MCF 10A (cell line): ENCODE results near the gene GRB2. TPM values are rescaled to one million over a fixed set of nuclear protein-coding genes. Genes with fewer than 3 reads are reported as not detected.

Experiments used
- BruUV-seq: library from RNA; stranded (reverse); fragments of 400-500 nt; replicated peaks from 2 replicates; lab custom pipeline; 2021; lab: Mats Ljungman, UMichigan
- CTCF ChIA-PET: fragments of 300-600 bp; sonication (Branson Sonifier 250); formaldehyde crosslinking; extraction: SDS; loops from one replicate; lab custom pipeline; 2021; ENCODE audit warnings: antibody characterized with exemption, inconsistent platforms; lab: Yijun Ruan, JAX
- POLR2A ChIA-PET: fragments of 300-600, 350-650 bp; sonication (Branson Sonifier 250); formaldehyde crosslinking; extraction: SDS; loops from one replicate; lab custom pipeline; 2020; ENCODE audit warnings: antibody characterized with exemption, inconsistent platforms; lab: Yijun Ruan, JAX
- DNase-seq: peaks from one replicate; pipeline ENCODE4 v3.0.0-alpha.2; 2018; ENCODE audit not compliant: unreplicated experiment
- H3K27ac Mint-ChIP-seq: one replicate; pipeline ENCODE4 v1.8.0; 2022; ENCODE audit warnings: mild to moderate bottlenecking, low read depth, mixed read lengths; ENCODE audit not compliant: unreplicated experiment
- H3K27me3 Mint-ChIP-seq: one replicate; pipeline ENCODE4 v1.8.0; 2022; ENCODE audit warnings: mixed read lengths; ENCODE audit not compliant: insufficient read depth, unreplicated experiment
- H3K36me3 Mint-ChIP-seq: one replicate; pipeline ENCODE4 v1.8.0; 2022; ENCODE audit warnings: mild to moderate bottlenecking, moderate library complexity, mixed read lengths; ENCODE audit not compliant: insufficient read depth, unreplicated experiment
- H3K4me1 Mint-ChIP-seq: one replicate; pipeline ENCODE4 v1.8.0; 2022; ENCODE audit warnings: mixed read lengths; ENCODE audit not compliant: insufficient read depth, unreplicated experiment
- H3K4me3 Mint-ChIP-seq: one replicate; pipeline ENCODE4 v1.8.0; 2022; ENCODE audit warnings: mild to moderate bottlenecking, moderate library complexity, mixed read lengths; ENCODE audit not compliant: unreplicated experiment
- H3K9me3 Mint-ChIP-seq: one replicate; pipeline ENCODE4 v1.8.0; 2022; ENCODE audit warnings: mixed read lengths; ENCODE audit not compliant: unreplicated experiment
- intact Hi-C: fragments of 100-400 bp; cut with micrococcal nuclease; formaldehyde crosslinking; loops from 2 replicates; pipeline ENCODE4 v1.14.1; 2022
- total RNA-seq: library from RNA; stranded (reverse); gene quantifications from 2 replicates; pipeline ENCODE4 v1.2.3, GENCODE V29; 2022
- TF ChIP-seq, protein P1 (sequence below): fragments of 200-600 bp; IDR thresholded peaks from one replicate; pipeline ENCODE4 v1.8.0; 2022; ENCODE audit warnings: antibody characterized with exemption, mild to moderate bottlenecking; ENCODE audit not compliant: unreplicated experiment

Gene GRB2
- total RNA-seq, 1 experiment from 2014 or later: 67.1 TPM

DNA sequence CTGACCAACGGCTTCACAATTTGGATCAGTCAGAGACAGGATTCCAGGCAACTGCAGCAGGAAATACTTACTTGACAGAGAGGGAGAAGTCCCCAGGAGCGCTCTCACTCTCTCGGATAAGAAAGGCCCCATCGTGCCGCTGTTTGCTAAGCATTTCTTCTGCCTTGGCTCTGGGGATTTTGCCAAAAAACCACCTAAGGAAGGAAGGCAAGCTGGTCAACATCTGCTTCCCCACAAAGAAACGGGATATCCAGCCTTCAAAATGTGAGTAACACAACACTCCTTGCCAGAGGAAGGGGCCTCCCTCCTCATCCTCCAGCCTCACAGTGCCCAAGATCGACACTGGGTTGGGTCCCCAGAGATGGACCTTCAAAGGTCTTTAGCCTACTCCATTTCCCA, 79.7 kb downstream of the GRB2 start:
- H3K27ac Mint-ChIP-seq: no peak overlapping the region
- no peaks in the 10 kb centered on the region for H3K9me3 Mint-ChIP-seq
- H3K36me3 Mint-ChIP-seq: peaks cover 46% of the 10 kb centered on the region
- BruUV-seq: no TSS peak
- CTCF ChIA-PET: interaction anchor here (0.6 to 0.9 kb wide), 3 partner anchors 78 to 327 kb away, joined by 3 to 4 read pairs (median 3); no protein-coding TSS in a partner anchor
- intact Hi-C loops: no loop called here
- POLR2A ChIA-PET: interaction anchor here (1.3 to 3.0 kb wide), 3 partner anchors 67 to 80 kb away, joined by 4 to 11 read pairs (median 7); partner anchors contain the start of gene GRB2
- TF ChIP-seq, protein P1, sequence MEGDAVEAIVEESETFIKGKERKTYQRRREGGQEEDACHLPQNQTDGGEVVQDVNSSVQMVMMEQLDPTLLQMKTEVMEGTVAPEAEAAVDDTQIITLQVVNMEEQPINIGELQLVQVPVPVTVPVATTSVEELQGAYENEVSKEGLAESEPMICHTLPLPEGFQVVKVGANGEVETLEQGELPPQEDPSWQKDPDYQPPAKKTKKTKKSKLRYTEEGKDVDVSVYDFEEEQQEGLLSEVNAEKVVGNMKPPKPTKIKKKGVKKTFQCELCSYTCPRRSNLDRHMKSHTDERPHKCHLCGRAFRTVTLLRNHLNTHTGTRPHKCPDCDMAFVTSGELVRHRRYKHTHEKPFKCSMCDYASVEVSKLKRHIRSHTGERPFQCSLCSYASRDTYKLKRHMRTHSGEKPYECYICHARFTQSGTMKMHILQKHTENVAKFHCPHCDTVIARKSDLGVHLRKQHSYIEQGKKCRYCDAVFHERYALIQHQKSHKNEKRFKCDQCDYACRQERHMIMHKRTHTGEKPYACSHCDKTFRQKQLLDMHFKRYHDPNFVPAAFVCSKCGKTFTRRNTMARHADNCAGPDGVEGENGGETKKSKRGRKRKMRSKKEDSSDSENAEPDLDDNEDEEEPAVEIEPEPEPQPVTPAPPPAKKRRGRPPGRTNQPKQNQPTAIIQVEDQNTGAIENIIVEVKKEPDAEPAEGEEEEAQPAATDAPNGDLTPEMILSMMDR: no peak
- H3K4me1 Mint-ChIP-seq: no peaks in the 10 kb centered on the region
- DNase-seq: no peak
- H3K4me3 Mint-ChIP-seq: no peak overlapping the region
- H3K27me3 Mint-ChIP-seq: no peaks in the 10 kb centered on the region

- Mint-ChIP-seq H3K36me3 (peaks cover 50% of the 10 kb centered on the region), H3K4me3 (no peak overlapping the region), H3K27me3 (no peaks in the 10 kb centered on the region), H3K9me3 (no peaks in the 10 kb centered on the region), H3K27ac (no peak overlapping the region), H3K4me1 (no peaks in the 10 kb centered on the region)
- ChIA-PET POLR2A (interaction anchor here (1.3 to 3.0 kb wide), 3 partner anchors 68 to 81 kb away, joined by 4 to 11 read pairs (median 7); partner anchors contain the start of gene GRB2), CTCF (interaction anchor here (0.6 to 0.9 kb wide), 3 partner anchors 50 to 87 kb away, joined by 3 to 4 read pairs (median 3); no protein-coding TSS in a partner anchor)
- intact Hi-C loops: no loop called here
- TF ChIP-seq, protein P1: no peak
- no TSS peak for BruUV-seq
- DNase-seq: no peak
Measured at GRCh38 chr17:75325348-75325747, 80.1 kb downstream of the GRB2 start.

- Mint-ChIP-seq H3K36me3 (peaks cover 69% of the 10 kb centered on the region), H3K27me3 (no peaks in the 10 kb centered on the region), H3K9me3 (no peaks in the 10 kb centered on the region), H3K27ac (no peak overlapping the region), H3K4me3 (no peak overlapping the region), H3K4me1 (no peaks in the 10 kb centered on the region)
- TF ChIP-seq, protein P1: no peak
- no peak for DNase-seq
- intact Hi-C loops: no loop called here
- ChIA-PET POLR2A (interaction anchor here (0.6 to 4.0 kb wide), 4 partner anchors 32 to 84 kb away, joined by 4 to 14 read pairs (median 10); partner anchors contain the start of genes GRB2 and SLC25A19), CTCF (interaction anchor here (0.7 to 3.1 kb wide), 14 partner anchors 9 to 208 kb away, joined by 3 to 30 read pairs (median 6); partner anchors contain the start of gene SLC25A19)
- BruUV-seq: no TSS peak
Measured at GRCh38 chr17:75321506-75321905, 84.0 kb downstream of the GRB2 start.

GRCh38 chr17:75319904-75320691, 85.4 kb downstream of the GRB2 start:
- Mint-ChIP-seq H3K4me3 (no peak overlapping the region), H3K36me3 (peaks cover 63% of the 10 kb centered on the region), H3K9me3 (no peaks in the 10 kb centered on the region), H3K27ac (no peak overlapping the region), H3K4me1 (no peaks in the 10 kb centered on the region), H3K27me3 (no peaks in the 10 kb centered on the region)
- DNase-seq: no peak
- TSS peak; percentile 30 for BruUV-seq
- CTCF ChIA-PET: interaction anchor here (0.7 to 1.2 kb wide), 3 partner anchors 74 to 309 kb away, joined by 3 to 7 read pairs (median 7); no protein-coding TSS in a partner anchor
- intact Hi-C loops: no loop called here
- TF ChIP-seq, protein P1: no peak
- POLR2A ChIA-PET: interaction anchor here (0.8 to 4.0 kb wide), 5 partner anchors 12 to 79 kb away, joined by 3 to 12 read pairs (median 4); partner anchors contain the start of gene SLC25A19
